DND-41 (cell line): ENCODE data around the gene SSR1.

Source experiments
- ATAC-seq: fragments of 200-7000 bp; cut with Tn5 transposase; 3 replicates; pipeline ENCODE4 v1.9.1; 2021; ENCODE audit warnings: low read depth; ENCODE audit not compliant: insufficient read depth
- DNase-seq: peaks from one replicate; pipeline ENCODE4 v3.0.0-alpha.2; 2020
- H2AFZ ChIP-seq: 2 replicates; pipeline ENCODE4 v1.6.0; 2012; ENCODE audit warnings: low read depth, low read length
- H3K27ac ChIP-seq: 2 replicates; pipeline ENCODE4 v1.5.1; 2012; ENCODE audit warnings: low read length, inconsistent platforms
- H3K27me3 ChIP-seq: fragments of 200-600 bp; sonication (generic); 2 replicates; pipeline ENCODE4 v1.6.0; 2012; ENCODE audit warnings: low read length, mild to moderate bottlenecking, inconsistent platforms; ENCODE audit not compliant: insufficient read depth, poor library complexity
- H3K36me3 ChIP-seq: 2 replicates; pipeline ENCODE4 v1.5.1; 2012; ENCODE audit warnings: low read length, inconsistent platforms; ENCODE audit not compliant: insufficient read depth
- H3K4me1 ChIP-seq: 2 replicates; pipeline ENCODE4 v1.5.1; 2012; ENCODE audit warnings: mild to moderate bottlenecking, low read length; ENCODE audit not compliant: insufficient read depth
- H3K4me2 ChIP-seq: 2 replicates; pipeline ENCODE4 v1.6.0; 2012; ENCODE audit warnings: mild to moderate bottlenecking, moderate library complexity, low read length, inconsistent platforms; ENCODE audit not compliant: insufficient read depth
- H3K4me3 ChIP-seq, 2 experiments: fragments of 200-600 bp in 1 of 2; shearing (Covaris generic) in 1 of 2; 2 replicates each; pipeline ENCODE4 v1.5.1; 2012 to 2016; ENCODE audit warnings: inconsistent platforms in 2 of 2, low read length in 2 of 2, mild to moderate bottlenecking in 2 of 2, low read depth in 1 of 2, moderate library complexity in 1 of 2
- H3K79me2 ChIP-seq: 2 replicates; pipeline ENCODE4 v1.6.0; 2012; ENCODE audit warnings: low read length, inconsistent platforms; ENCODE audit not compliant: insufficient read depth
- H3K9ac ChIP-seq: 2 replicates; pipeline ENCODE4 v1.6.0; 2012; ENCODE audit warnings: low read depth, mild to moderate bottlenecking, inconsistent platforms, low read length, moderate library complexity
- H3K9me3 ChIP-seq: 2 replicates; pipeline ENCODE4 v1.5.1; 2012; ENCODE audit warnings: low read length, moderate library complexity, mild to moderate bottlenecking, inconsistent platforms; ENCODE audit not compliant: insufficient read depth, severe bottlenecking
- H4K20me1 ChIP-seq: 2 replicates; pipeline ENCODE4 v1.6.0; 2012; ENCODE audit warnings: low read length; ENCODE audit not compliant: insufficient read depth
- CTCF ChIP-seq: IDR thresholded peaks from 2 replicates; pipeline ENCODE4 v1.5.1; 2012; ENCODE audit warnings: borderline replicate concordance, low read length, moderate library complexity, mild to moderate bottlenecking; ENCODE audit not compliant: poor library complexity, severe bottlenecking; ENCODE audit errors: extremely low read depth
- EZH2 ChIP-seq: IDR thresholded peaks from 3 replicates; pipeline ENCODE4 v1.6.1; 2012; ENCODE audit warnings: borderline replicate concordance, low read depth, mild to moderate bottlenecking, moderate library complexity, low read length, inconsistent platforms; ENCODE audit not compliant: severe bottlenecking

SSR1 gene

GRCh38 chr6:7250812-7251211, 62.2 kb downstream of the SSR1 start:
- Histone ChIP-seq H3K27me3 (no peaks in the 10 kb centered on the region), H2AFZ (no peak overlapping the region), H3K27ac (no peak overlapping the region), H3K79me2 (no peaks in the 10 kb centered on the region), H3K9ac (no peak overlapping the region), H3K36me3 (peaks cover 60% of the 10 kb centered on the region), H3K4me3 (no peak overlapping the region), H3K4me1 (no peaks in the 10 kb centered on the region), H3K9me3 (no peaks in the 10 kb centered on the region), H3K4me2 (no peak overlapping the region), H4K20me1 (no peaks in the 10 kb centered on the region; the same call in 1 of the 2 replicates)
- ATAC-seq (no peak), DNase-seq (no peak)
- TF ChIP-seq EZH2 = no peak
- TF ChIP-seq CTCF = no peak

- ATAC-seq = no peak; the same call in 2 of the 3 replicates
- no peak for DNase-seq
- Histone ChIP-seq H3K36me3 (peaks cover 66% of the 10 kb centered on the region), H3K4me2 (no peak overlapping the region), H4K20me1 (no peaks in the 10 kb centered on the region; the same call in 1 of the 2 replicates), H3K79me2 (no peaks in the 10 kb centered on the region), H2AFZ (no peak overlapping the region), H3K27ac (no peak overlapping the region), H3K4me3 (no peak overlapping the region), H3K9me3 (no peaks in the 10 kb centered on the region), H3K9ac (no peak overlapping the region), H3K4me1 (no peaks in the 10 kb centered on the region), H3K27me3 (no peaks in the 10 kb centered on the region)
- TF ChIP-seq CTCF (no peak), EZH2 (no peak)
Observed at GRCh38 chr6:7249946-7250643, 62.9 kb downstream of the SSR1 start.

GRCh38 chr6:7249391-7249790, 63.6 kb downstream of the SSR1 start:
- Histone ChIP-seq H3K9ac (no peak overlapping the region), H2AFZ (no peak overlapping the region), H3K4me3 (no peak overlapping the region), H3K4me1 (no peaks in the 10 kb centered on the region), H3K27me3 (no peaks in the 10 kb centered on the region), H3K36me3 (peaks cover 71% of the 10 kb centered on the region), H3K27ac (no peak overlapping the region), H3K79me2 (no peaks in the 10 kb centered on the region), H4K20me1 (no peaks in the 10 kb centered on the region; the same call in 1 of the 2 replicates), H3K9me3 (no peaks in the 10 kb centered on the region), H3K4me2 (no peak overlapping the region)
- DNase-seq (no peak), ATAC-seq (no peak)
- TF ChIP-seq CTCF (no peak), EZH2 (no peak)
